HG02970 (cell line): ENCODE data around the gene KISS1R.
"Not testable (repeated sequence)": the region's sequence is repeated elsewhere in the genome, so short reads cannot be mapped to it uniquely, and the experiment has no call there.

ENCODE experiments used
- ATAC-seq: cut with Tn5 transposase; IDR thresholded peaks from one replicate; pipeline ENCODE4 v1.9.1; 2021; ENCODE audit warnings: mild to moderate bottlenecking, moderate library complexity, moderate number of reproducible peaks; ENCODE audit not compliant: unreplicated experiment, low FRiP score

KISS1R gene

DNA sequence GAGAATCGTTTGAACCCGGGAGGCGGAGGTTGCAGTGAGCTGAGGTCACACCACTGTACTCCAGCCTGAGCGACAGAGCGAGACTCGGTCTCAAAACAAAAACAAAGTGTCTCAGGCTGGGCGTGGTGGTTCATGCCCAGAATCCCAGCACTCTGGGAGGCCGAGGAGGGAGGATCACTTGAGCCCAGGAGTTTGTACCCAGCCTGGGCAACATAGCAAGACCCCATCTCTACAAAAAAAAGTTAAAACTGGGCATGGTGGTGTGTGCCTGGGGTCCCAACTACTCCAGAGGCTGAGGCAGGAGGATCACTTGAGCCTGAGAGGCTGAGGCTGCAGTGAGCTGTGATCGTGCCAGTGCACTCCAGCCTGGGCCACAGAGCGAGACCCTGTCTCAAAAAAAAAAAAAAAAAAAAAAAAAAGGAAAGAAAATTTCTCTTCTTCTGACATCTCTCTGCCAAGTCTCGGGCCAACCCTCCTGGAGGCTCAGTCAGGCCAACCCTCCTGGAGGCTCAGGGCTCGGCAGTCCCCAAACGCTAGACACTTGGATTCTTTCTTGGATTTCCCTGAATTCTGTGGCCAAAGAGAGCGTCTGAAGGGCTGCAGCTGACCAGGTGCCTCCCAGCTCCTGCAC is 35.0 kb downstream of the KISS1R start:
- ATAC-seq: no peak

- ATAC-seq: no peak
Measured at GRCh38 chr19:952680-953444, 35.7 kb downstream of the KISS1R start.

- no peak for ATAC-seq
Measured at GRCh38 chr19:953445-954271, 36.5 kb downstream of the KISS1R start.

DNA sequence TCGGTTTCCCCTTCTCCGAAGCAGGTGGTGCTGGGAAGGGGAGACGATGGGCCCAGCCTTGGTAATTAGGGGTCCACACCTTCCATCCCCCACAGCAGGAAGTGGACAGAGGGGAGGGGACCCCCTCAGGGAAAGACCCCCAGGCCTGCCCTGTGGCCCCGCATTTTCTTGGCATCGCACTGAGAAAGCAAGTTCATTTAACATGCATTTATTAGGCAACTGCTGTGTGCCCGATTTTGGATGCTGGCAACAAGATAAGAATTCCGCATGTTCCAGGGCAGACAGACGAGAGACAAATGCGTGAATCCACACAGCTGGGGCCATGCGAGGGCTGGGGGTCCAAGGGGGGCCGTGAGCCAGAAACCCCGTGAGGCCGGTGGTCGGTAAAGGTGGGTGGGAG is 37.1 kb downstream of the KISS1R start:
- ATAC-seq: no peak

DNA sequence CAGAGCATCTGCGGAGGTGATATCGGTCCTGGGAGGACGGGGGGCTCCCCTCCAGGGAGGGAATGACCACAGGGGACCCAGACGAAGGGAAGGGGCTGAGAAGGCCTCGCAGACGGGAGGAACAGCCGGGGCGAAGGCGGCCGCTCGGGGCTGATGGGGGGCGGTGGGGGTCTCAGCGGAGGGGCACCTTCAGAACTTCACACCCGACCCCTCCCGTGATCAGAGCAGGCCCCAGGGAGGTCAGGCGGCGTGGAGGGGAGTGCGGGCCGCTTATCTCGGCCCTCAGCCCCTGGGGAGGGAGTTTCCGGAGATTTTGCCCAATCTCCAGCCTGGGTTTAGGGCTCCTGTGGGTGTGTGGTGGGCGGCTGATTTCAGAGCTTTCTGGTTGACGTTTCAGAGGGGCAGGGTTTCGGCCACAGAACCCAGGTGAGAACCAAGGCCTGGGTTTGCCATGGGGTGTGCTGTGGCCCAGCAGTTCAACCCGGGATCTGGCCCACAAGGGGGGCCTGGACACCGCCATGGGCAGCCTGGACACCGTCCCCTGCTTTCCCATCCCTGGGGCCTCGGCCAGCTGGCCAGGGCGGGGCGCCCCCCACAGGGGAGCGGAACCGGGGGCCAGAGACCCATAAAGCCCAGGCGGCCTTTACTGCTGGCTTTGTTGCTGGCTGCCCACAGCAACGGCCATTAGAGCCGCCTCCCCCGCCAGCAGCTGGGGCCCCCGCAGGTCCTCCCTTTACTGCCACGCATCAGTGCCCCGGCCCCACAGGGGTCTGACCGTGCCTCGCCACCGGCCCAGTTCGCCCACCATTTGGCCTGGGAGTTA is 37.8 kb downstream of the KISS1R start:
- ATAC-seq: no peak

DNA sequence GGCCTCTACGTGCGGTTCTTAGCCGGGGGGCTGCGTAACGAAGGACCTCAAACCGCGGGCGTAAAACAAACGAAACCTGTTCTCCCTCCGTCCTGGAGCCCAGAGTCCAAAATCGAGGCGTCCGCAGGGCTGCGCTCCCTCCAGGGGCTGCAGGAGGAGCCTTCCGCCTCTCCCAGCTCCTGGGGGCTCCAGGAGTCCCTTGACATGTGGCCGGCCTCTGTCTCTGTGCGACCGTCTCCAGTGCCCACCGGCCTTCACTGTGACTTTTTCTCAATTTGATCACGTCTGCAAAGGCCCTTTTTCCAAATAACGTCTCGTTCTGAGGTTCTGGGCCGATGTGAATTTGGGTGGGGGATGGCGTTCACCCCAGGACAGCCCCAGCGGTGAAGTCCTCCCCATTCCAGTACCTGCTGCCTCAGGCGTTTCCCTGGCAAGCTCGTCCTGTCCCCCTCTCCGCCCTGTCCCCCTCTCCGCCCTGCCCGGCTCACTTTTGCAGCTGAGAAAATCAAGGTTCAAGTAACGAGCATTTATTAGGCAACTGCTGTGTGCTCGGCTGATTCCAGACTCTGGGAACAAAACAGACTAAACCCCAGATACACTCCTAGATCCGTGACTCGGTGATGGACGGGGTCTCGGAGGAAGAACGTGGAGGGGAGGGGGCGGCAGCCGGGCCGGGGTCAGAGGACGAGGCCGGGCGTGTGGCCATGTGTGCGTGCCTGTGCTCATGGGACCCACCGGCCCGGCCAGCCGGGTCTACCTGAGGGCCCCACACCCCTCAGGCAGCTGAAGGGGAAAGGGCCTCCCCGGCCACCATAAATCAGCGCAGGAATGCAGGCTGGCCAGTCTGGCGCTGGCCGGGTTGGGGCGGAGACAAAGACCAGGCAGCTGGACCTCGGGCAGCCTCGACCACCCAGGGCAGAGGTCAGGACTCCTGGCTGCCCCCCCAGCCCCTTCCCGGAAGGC is 39.0 kb downstream of the KISS1R start:
- no peak for ATAC-seq

DNA sequence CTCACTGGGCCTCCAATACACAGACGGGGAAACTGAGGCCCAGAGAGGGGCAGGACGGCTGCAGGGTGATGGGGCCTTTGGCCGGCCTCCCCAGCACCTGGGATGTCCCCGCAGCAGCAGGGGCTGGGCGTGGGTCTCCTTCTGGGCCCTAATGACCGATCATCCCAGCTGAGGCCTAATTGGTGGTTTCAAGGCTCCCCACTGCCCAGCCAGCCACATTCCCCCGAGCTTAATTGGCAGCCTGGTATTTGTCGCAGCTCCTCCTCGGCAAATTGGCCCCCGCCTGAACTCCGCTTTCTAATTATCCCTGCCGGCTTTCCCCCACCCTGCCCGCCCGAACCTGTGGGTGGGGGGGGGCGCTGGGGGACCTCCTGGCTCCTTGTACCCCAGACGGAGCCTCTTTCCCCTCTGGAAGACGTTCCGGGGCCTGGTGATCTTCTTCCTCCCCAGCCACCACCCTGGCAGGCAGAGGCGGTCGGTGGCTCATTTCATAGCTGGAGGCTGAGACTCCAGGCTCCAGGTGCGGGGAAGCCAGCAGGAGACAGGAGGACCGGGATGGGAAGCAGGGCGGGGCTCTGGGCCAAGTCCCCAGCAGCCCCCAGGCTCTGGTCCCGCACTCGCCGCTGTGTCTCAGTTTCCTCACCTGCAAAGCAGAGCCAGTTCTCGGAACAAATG is 39.8 kb downstream of the KISS1R start:
- ATAC-seq: no peak

DNA sequence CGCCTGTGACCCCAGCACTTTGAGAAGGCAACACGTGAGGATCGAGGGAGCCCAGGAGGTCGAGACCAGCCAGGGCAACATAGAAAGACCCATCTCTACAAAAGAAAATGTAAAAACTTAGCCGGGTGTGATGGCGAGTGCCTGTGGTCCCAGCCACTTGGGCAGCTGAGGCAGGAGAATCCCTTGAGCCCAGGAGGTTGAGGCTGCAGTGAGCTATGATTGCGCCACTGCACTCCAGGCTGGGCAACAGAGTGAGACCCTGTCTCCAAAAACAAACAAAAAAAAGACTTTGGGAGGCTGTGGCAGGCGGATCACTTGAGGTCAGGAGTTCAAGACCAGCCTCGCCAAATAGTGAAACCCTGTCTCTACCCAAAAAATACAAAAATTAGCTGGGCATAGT is 40.4 kb downstream of the KISS1R start:
- not testable (repeated sequence) for ATAC-seq

- no peak for ATAC-seq
Measured at GRCh38 chr19:958967-959855, 42.1 kb downstream of the KISS1R start.

- ATAC-seq: no peak
Measured at GRCh38 chr19:960020-960419, 42.9 kb downstream of the KISS1R start.

DNA sequence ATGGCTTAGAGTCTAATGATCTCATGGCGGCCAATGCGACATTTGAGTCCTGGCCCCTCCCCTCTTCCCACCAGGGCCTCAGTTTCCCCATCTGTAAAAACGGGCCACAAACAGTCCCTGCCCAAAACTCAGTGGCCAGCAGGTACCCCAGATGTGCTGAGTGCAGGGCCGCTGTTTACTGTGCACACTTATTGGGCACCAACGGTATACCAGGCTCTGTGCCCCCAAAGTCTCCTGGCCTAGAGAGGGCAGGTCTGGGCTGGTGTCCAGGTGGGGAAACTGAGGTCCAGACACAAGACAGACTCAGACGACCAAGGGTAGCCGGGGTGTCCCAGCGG is 43.4 kb downstream of the KISS1R start:
- no peak for ATAC-seq

GRCh38 chr19:961866-962620 is 44.9 kb downstream of the KISS1R start:
- no peak for ATAC-seq

DNA sequence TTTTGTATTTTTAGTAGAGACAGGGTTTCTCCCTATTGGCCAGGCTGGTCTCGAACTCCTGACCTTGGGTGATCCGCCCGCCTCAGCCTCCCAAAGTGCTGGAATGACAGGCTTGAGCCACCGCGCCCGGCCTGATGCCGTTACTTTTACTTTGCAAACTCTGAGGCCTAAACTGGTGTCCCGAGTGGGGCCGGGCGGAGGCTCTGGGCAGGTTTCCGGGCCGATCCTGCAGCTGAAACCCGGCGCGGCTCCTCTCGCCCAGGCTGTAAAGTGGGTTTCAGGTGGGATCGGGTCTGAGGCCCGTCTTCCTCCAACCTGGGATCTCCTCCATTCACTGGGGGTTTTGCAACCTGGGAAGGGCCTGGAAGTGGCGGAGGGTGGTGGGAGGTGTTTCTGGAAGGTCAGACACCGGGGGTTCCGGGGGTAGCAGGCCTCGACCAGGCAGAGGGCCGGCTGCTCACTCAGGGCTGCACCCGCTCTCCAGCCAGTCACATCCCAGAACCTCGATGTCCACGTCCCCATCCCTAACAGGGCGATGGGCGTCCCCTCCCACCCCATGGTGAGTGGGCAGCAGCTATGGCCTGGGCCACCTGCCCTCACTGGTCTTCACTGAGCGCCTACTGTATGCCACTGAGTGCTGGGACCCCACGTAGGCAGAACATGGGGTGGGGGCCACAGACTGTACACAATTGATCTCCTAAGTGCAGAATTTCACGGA is 45.7 kb downstream of the KISS1R start:
- ATAC-seq: no peak

DNA sequence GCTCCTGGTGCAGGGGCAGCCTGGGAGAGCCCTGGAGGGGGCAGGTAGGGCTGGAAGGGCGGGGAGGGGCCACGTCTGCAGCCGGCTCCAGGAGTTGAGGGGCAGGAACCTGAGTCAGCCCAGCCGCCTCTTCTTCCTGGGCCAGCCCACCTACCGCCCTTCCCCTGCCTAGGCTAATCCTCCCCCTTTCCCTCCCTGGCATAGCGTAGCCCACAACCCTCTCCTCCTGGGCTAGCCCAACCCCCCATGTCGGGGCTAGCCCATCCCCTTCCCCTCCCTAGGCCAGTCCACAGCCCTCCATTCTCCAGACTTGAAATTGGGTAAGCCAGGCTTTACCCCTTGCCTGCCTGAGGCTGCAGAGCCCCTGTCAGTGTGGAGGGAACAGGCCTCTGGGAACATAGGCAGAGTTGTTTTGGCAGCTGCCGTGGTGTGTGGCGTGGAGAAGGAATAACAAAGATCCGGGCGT is 46.4 kb downstream of the KISS1R start:
- ATAC-seq: no peak

DNA sequence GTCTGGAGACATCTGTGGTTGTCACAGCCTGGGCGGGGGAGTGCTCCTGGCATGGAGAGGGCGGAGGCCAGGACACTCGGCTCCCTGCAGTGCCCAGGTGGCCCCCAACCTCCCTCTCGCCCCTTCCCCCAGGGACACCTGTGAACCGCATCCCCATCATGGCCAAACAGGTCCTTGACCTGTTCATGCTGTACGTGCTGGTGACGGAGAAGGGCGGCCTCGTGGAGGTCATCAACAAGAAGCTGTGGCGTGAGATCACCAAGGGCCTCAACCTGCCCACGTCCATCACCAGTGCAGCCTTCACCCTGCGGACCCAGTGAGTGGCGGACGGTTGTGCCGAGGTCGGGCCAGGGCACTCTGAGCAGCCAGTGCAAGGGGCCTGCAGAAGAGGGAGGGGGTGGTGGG is 47.0 kb downstream of the KISS1R start:
- ATAC-seq: no peak
